AG10803 (cell line): ENCODE measurements around the gene SPATA21.

Experiments used
- DNase-seq: peaks from one replicate; pipeline ENCODE4 v3.0.0; 2010; ENCODE audit warnings: low read depth
- H3K4me3 ChIP-seq: 2 replicates; pipeline ENCODE4 v1.5.1; 2011; ENCODE audit warnings: mild to moderate bottlenecking, low read length, control low read depth
- TF ChIP-seq, protein P1 (sequence below): conservative IDR thresholded peaks from 2 replicates; pipeline ENCODE4 v1.5.1; 2011; ENCODE audit warnings: mild to moderate bottlenecking, low read length, control low read depth, inconsistent platforms

SPATA21 gene

DNA sequence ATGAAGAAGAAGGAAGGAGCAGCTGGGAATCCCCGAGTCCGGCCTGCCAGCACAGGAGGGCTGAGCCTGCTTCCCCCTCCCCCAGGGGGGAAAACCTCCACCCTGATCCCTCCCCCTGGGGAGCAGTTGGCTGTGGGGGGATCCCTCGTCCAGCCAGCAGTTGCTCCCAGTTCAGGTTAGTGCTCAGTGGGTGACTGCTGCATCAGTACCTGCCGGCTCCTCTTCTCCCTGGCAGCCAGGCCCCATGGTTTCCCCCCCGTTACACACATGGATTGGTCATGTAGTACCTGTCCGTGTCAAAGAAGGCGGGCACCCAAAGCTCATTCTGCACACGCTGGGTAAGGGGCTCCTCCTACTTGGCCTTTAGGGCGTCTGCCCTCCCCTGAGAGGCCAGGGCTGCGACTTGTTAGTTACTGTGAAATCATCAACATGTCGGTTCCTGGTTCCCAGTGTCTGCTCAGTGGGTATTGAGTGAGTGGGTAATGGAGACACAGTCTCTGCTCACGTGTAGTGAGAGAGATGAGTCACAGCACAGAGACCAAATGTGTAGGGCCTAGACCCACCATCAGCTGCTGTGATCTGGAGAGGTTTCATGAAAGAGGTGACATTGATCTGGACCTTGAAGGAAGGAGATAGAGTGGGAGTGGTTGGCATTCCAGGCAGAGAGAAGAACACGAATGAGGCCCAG is 14.8 kb upstream of the SPATA21 start:
- TF ChIP-seq, protein P1, sequence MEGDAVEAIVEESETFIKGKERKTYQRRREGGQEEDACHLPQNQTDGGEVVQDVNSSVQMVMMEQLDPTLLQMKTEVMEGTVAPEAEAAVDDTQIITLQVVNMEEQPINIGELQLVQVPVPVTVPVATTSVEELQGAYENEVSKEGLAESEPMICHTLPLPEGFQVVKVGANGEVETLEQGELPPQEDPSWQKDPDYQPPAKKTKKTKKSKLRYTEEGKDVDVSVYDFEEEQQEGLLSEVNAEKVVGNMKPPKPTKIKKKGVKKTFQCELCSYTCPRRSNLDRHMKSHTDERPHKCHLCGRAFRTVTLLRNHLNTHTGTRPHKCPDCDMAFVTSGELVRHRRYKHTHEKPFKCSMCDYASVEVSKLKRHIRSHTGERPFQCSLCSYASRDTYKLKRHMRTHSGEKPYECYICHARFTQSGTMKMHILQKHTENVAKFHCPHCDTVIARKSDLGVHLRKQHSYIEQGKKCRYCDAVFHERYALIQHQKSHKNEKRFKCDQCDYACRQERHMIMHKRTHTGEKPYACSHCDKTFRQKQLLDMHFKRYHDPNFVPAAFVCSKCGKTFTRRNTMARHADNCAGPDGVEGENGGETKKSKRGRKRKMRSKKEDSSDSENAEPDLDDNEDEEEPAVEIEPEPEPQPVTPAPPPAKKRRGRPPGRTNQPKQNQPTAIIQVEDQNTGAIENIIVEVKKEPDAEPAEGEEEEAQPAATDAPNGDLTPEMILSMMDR: no peak
- DNase-seq: no peak
- H3K4me3 ChIP-seq: no peak overlapping the region

DNA sequence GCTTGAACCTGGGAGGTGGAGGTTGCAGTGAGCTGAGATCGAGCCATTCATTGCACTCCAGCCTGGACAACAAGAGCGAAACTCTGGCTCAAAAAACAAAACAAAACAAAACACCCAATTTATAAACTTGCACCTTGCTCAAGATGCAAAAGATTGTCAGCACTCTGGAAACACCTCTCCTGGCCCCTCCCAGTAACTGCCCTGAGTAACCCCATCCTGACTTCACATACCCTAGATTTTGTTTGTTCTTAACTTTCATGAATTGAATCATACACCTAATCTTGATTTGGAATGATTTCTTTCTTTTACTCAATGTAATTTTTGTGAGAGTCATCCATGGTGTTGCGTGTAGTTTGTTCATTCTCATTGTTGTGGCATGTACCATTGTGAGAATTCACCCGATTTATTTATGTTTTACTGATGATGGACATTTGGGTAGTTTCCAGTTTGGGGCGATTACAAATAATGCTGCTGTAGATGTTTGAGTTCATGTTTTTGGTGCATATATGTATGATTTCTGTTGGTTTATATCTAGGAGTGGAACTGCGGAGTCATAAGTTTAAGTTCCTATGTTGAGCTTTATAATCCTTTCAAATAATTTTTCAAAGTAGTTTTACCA is 13.7 kb upstream of the SPATA21 start:
- TF ChIP-seq, protein P1: no peak
- DNase-seq: no peak
- no peak overlapping the region for H3K4me3 ChIP-seq

DNA sequence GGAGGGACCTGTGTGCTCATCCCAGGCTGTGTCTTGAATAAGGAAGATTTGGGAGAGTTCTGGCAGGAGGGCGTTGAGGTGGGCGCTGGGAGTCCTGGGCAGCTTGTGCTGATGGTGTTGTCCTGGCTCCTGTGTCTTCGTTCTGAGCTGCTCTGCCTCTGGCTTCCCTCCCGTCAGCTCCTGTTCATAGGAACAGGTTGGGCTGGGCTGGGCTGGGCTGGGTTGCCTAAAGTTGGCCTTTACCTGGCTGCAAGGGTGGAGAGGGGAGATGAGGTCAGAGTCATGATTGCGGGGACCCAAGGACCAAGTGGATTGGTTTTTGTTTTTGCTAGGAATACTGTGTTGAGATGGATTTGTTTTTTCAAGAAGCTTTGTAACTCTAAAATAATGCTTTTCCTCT is 12.4 kb upstream of the SPATA21 start:
- no peak overlapping the region for H3K4me3 ChIP-seq
- no peak for DNase-seq
- TF ChIP-seq, protein P1: no peak

DNA sequence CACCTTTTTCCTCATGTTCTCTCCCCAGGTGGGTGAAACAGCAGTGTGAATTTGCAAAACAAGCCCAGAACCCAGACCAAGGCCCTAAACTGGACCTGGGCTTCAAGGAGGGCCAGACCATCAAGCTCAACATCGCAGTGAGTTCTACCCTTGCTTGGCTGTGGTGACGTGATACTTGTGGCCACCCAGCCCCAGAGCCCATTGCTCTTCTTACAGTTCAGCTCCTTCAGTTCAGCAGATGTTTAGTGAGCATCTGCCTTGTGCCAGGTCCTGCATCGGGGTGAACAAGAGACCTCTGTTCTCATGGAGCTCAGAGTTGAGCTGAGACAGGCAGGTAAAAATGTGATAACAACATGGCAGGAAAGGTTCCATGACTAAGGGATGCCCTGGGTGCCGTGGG is 11.8 kb upstream of the SPATA21 start:
- DNase-seq: no peak
- TF ChIP-seq, protein P1: no peak
- H3K4me3 ChIP-seq: no peak overlapping the region

DNA sequence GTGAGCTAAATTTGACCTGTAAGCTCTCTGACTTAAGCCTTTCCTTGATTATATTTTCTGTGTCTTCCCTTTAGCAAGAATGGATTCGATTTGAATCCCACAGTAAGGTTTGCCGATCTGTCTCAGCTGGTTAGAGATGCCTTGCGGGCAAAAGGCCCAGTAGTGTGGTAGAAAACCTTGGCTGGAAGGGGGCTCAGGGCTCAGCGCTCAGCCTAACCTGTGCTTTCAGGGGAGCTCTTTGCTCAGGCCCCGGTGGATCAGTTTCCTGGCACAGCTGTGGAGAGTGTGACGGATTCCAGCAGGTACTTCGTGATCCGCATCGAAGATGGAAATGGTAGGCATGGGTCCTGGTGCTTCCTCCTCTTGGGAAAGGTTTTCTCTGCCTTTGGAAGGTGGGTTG is 10.4 kb upstream of the SPATA21 start:
- no peak for DNase-seq
- TF ChIP-seq, protein P1: no peak
- H3K4me3 ChIP-seq: no peak overlapping the region

DNA sequence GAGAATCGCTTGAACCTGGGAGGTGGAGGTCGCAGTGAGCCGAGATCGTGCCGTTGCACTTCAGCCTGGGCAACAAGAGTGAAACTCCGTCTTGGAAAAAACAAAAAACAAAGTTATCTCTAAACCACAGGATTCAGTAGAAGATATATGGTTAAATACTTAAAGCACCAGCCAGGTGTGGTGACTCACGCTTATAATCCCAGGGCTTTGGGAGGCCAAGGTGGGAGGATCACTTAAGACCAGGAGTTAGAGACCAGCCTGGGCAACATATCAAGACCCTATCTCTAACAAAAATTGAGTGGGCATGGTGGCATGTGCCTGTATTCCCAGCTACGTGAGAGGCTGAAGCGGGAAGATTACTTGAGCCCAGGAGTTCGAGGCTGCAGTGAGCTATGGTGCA is 8.9 kb upstream of the SPATA21 start:
- H3K4me3 ChIP-seq: no peak overlapping the region
- DNase-seq: no peak
- TF ChIP-seq, protein P1: no peak

DNA sequence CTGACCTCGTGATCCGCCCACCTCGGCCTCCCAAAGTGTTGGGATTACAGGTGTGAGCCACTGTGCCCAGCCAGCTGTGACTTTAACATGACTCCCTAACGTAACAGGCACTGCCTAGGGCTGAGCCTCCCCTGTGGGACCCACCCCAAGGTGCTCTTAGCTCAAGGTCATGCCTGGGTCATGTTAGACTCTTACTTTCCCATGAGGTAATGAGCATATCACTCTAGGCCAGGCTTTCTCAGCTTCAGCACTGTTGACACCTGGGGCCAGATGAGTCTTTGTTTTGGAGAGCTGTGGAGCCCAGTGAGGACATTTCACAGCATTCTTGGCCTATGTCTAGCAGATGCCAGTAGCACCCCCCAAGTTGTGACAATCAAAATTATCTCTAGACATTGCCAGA is 7.8 kb upstream of the SPATA21 start:
- no peak overlapping the region for H3K4me3 ChIP-seq
- TF ChIP-seq, protein P1: no peak
- no peak for DNase-seq
